K562 (cell line): ENCODE data around the gene CDH2.

Experiments
- CHD1 ChIP-seq: fragments of 200-600 bp; sonication (generic); IDR thresholded peaks from one replicate; pipeline ENCODE4 v1.6.1; 2012; ENCODE audit warnings: mild to moderate bottlenecking, moderate library complexity, low read length, inconsistent platforms
- CTCF ChIP-seq, 3 experiments: IDR thresholded peaks in 2 of 3; conservative IDR thresholded peaks in 1 of 3; 2 replicates each; pipeline ENCODE4 v1.5.1; 2011 to 2012; ENCODE audit warnings: low read length in 3 of 3, mild to moderate bottlenecking in 3 of 3, control low read depth in 2 of 3, improper control_type of control experiment in 1 of 3, inconsistent platforms in 1 of 3, low read depth in 1 of 3, mixed read lengths in 1 of 3, moderate library complexity in 1 of 3; ENCODE audit not compliant: insufficient read depth in 2 of 3
- E2F4 ChIP-seq: sonication (generic); formaldehyde crosslinking; IDR thresholded peaks from 2 replicates; pipeline ENCODE4 v1.8.0; 2022; ENCODE audit warnings: mild to moderate bottlenecking, low read depth, missing genetic modification reagents
- EP300 ChIP-seq: IDR thresholded peaks from 2 replicates; pipeline ENCODE4 v1.6.1; 2012; ENCODE audit warnings: low read length, improper control_type of control experiment
- FOXK1 ChIP-seq: sonication (generic); formaldehyde crosslinking; IDR thresholded peaks from 2 replicates; pipeline ENCODE4 v1.8.0; 2022; ENCODE audit warnings: missing genetic modification reagents, mild to moderate bottlenecking, borderline replicate concordance
- HDGF ChIP-seq: fragments of 450-650 bp; IDR thresholded peaks from 2 replicates; pipeline ENCODE4 v1.6.1; 2016
- MAFG ChIP-seq: fragments of 450-650 bp; conservative IDR thresholded peaks from 2 replicates; pipeline ENCODE4 v1.6.1; 2016; ENCODE audit warnings: missing genetic modification characterization, missing compliant biosample characterization
- NR0B1 ChIP-seq: fragments of 450-650 bp; IDR thresholded peaks from one replicate; pipeline ENCODE4 v1.6.1; 2018; ENCODE audit warnings: mild to moderate bottlenecking, moderate library complexity; ENCODE audit not compliant: partially characterized antibody
- POLR2AphosphoS2 ChIP-seq: IDR thresholded peaks from 2 replicates; pipeline ENCODE4 v1.6.1; 2012; ENCODE audit warnings: low read length, improper control_type of control experiment
- RAD21 ChIP-seq, 2 experiments: fragments of 250-450 bp in 1 of 2; fragments of 450-650 bp in 1 of 2; sonication (Bioruptor Pico) in 1 of 2; formaldehyde crosslinking in 1 of 2; IDR thresholded peaks in 1 of 2; conservative IDR thresholded peaks in 1 of 2; 2 replicates each; pipeline versions ENCODE4 v1.4.0 to v1.8.0; 2020 to 2022; ENCODE audit warnings: mild to moderate bottlenecking in 2 of 2, moderate library complexity in 1 of 2
- SMC3 ChIP-seq: conservative IDR thresholded peaks from 2 replicates; pipeline ENCODE4 v1.6.1; 2011; ENCODE audit warnings: low read depth, low read length, improper control_type of control experiment; ENCODE audit not compliant: insufficient read depth
- STAG1 ChIP-seq: sonication (generic); formaldehyde crosslinking; IDR thresholded peaks from 2 replicates; pipeline ENCODE4 v1.5.0; 2020; ENCODE audit warnings: missing genetic modification reagents, borderline replicate concordance

GRCh38 chr18:28044036-28044435 is 132.9 kb downstream of the CDH2 start:
- TF ChIP-seq CTCF (IDR thresholded peaks at IDR 0.05 in 2 of 3, conservative IDR thresholded peaks at IDR 0.05 in 1 of 3; ENCODE audit: insufficient read depth in 2 of 3, low read depth in 1 of 3, low read length in 3 of 3) (no peak), MAFG (tag) (no peak), FOXK1 (CRISPR knock-in tag) (no peak), POLR2AphosphoS2 (no peak), STAG1 (CRISPR knock-in tag) (no peak), SMC3 (no peak), NR0B1 (no peak), EP300 (no peak), CHD1 (no peak), HDGF (no peak), E2F4 (no peak), RAD21 (CRISPR knock-in tag; conservative IDR thresholded peaks at IDR 0.05 in 1 of 2, IDR thresholded peaks at IDR 0.05 in 1 of 2) (no peak)
